Measurements from ENCODE around the gene KLK11. TPM values are rescaled to one million over a fixed set of nuclear protein-coding genes. Genes with fewer than 3 reads are reported as not detected.
A peak's percentile ranks its signal among the peaks of the same experiment; 100 is the strongest.

KLK11 gene
- total RNA-seq, 3 donors from 2014 or later, result 5.6 to 21.1 TPM; not detected in 1

DNA sequence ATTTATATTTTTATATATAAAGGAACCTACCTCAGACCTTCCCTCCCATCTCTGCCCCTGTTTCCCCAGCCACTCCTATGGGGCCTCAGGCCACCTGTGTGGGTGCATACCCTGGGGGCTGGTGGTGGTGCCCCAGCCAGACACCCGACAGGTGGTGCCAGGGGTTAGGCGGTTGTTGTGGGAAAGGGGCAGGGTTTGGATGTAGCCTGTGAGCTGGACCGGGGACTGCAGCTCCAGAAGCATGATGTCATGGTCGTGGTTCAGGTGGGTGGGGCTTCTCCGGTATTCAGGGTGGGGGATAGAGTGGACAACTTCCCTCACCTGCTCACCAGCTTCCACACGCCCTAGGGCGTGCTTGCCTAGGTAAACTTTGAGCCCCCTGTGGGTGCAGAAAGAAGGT is 33.3 kb upstream of the KLK11 start:
- TF ChIP-seq, protein P1, sequence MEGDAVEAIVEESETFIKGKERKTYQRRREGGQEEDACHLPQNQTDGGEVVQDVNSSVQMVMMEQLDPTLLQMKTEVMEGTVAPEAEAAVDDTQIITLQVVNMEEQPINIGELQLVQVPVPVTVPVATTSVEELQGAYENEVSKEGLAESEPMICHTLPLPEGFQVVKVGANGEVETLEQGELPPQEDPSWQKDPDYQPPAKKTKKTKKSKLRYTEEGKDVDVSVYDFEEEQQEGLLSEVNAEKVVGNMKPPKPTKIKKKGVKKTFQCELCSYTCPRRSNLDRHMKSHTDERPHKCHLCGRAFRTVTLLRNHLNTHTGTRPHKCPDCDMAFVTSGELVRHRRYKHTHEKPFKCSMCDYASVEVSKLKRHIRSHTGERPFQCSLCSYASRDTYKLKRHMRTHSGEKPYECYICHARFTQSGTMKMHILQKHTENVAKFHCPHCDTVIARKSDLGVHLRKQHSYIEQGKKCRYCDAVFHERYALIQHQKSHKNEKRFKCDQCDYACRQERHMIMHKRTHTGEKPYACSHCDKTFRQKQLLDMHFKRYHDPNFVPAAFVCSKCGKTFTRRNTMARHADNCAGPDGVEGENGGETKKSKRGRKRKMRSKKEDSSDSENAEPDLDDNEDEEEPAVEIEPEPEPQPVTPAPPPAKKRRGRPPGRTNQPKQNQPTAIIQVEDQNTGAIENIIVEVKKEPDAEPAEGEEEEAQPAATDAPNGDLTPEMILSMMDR (IDR thresholded peaks at IDR 0.05), result no peak
- TF ChIP-seq POLR2A (IDR thresholded peaks at IDR 0.05) (no peak), POLR2AphosphoS5 (IDR thresholded peaks at IDR 0.05) (no peak)
- Histone ChIP-seq H3K4me3 (no peak overlapping the region), H3K27me3 (no peaks in the 10 kb centered on the region), H3K36me3 (no peaks in the 10 kb centered on the region), H3K4me1 (no peaks in the 10 kb centered on the region), H3K9me3 (no peaks in the 10 kb centered on the region), H3K27ac (no peak overlapping the region)
- intact Hi-C loops (cut with DNase I; ENCODE audit: low total_unique reads), result no loop called here
- DNase-seq (ENCODE audit: low spot score in 2 of 2), result no peak

DNA sequence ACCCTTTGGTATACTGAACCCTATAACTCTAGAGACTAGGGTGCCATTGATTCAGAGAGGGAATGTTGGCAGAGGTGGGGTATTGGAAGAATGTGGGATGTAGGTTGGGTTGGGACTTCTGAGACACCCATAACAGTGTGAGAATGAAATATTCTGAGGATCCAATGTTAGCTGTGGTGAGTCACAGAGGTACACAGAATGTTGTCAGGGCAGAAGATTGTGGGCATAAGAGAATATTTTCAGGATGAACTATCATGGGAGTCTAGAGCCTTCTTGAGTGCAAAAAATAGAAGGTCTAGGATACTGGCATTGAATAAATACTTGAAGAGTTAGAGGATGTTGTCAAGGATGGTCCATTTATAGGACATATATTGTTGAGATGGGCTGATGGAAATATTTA is 29.4 kb upstream of the KLK11 start:
- H3K27me3 ChIP-seq, result no peaks in the 10 kb centered on the region
- intact Hi-C loops (cut with DNase I; ENCODE audit: low total_unique reads), result no loop called here
- H3K4me1 ChIP-seq, result no peaks in the 10 kb centered on the region
- H3K9me3 ChIP-seq, result no peaks in the 10 kb centered on the region
- no peak overlapping the region for H3K27ac ChIP-seq
- DNase-seq (ENCODE audit: low spot score in 2 of 2), result no peak
- TF ChIP-seq POLR2AphosphoS5 (IDR thresholded peaks at IDR 0.05) (no peak), POLR2A (IDR thresholded peaks at IDR 0.05) (no peak)
- TF ChIP-seq, protein P1 (IDR thresholded peaks at IDR 0.05), result no peak
- no peak overlapping the region for H3K4me3 ChIP-seq
- no peaks in the 10 kb centered on the region for H3K36me3 ChIP-seq

DNA sequence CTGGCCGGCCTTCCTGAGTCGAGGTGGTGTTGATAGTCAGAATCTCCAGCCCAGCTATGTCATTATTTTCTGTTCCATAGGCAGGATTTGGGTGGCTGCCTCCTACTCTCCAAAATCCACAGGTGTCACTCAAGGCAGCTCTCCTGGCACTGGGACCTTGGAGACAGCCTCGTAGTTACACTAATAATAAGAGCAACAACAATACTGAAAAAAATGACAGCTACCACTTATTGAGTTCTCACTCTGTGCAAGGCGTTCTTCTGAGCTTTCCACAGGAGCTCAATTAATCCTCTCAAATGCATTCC is 20.6 kb upstream of the KLK11 start:
- no peaks in the 10 kb centered on the region for H3K9me3 ChIP-seq
- no peaks in the 10 kb centered on the region for H3K4me1 ChIP-seq
- DNase-seq (ENCODE audit: low spot score in 2 of 2), result no peak
- intact Hi-C loops (cut with DNase I; ENCODE audit: low total_unique reads), result no loop called here
- no peaks in the 10 kb centered on the region for H3K36me3 ChIP-seq
- no peak for TF ChIP-seq POLR2AphosphoS5 (IDR thresholded peaks at IDR 0.05)
- TF ChIP-seq, protein P1 (IDR thresholded peaks at IDR 0.05), result no peak
- no peak for TF ChIP-seq POLR2A (IDR thresholded peaks at IDR 0.05)
- peak overlapping the region; percentile 54 to 65 for H3K27ac ChIP-seq
- no peaks in the 10 kb centered on the region for H3K27me3 ChIP-seq
- no peak overlapping the region for H3K4me3 ChIP-seq

DNA sequence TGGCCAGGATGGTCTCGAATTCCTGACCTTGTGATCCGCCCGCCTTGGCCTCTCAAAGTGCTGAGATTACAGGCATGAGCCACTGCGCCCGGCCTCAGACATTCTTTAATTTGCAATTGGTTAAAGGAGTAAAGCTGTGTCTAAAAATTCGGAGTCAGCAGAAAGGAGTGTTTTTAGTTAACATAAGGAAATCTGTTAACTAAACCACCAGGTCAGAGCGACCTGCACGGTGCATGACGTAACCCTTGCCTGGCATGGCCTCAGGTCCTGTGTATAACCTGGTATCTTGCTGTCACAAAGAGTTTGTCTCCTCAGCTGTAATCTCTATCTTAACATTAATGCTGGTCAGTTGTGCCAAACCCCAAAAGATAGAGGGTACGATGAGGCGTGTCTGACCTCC is 17.9 kb upstream of the KLK11 start:
- Histone ChIP-seq H3K36me3 (no peaks in the 10 kb centered on the region), H3K9me3 (no peaks in the 10 kb centered on the region), H3K27me3 (no peaks in the 10 kb centered on the region), H3K4me3 (no peak overlapping the region), H3K4me1 (no peaks in the 10 kb centered on the region), H3K27ac (peak overlapping the region in 1 of 2 donors; percentile 48)
- intact Hi-C loops (cut with DNase I; ENCODE audit: low total_unique reads), result no loop called here
- TF ChIP-seq POLR2AphosphoS5 (IDR thresholded peaks at IDR 0.05), result no peak
- TF ChIP-seq, protein P1 (IDR thresholded peaks at IDR 0.05), result no peak
- TF ChIP-seq POLR2A (IDR thresholded peaks at IDR 0.05), result no peak
- DNase-seq (ENCODE audit: low spot score in 2 of 2), result peak in 1 of 2 donors; percentile 48

DNA sequence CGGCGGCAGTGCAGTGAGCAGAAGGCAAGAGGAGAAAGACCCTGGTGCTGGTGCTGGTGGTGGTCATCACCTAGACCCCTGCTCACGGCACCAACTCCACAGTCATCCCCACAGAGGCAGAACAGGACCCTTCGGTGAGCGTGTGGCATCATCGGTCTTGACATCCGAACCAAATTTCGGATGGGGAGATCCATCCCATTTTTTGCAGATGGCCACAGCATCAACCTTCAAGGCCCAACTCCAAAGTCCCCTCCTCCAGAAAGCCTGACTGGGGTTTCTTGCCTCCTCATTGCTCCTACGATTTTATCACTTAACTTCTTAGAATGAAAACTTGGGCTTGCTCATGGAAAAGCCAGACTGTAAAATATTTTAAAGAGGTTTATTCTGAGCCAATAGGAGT is 17.1 kb upstream of the KLK11 start:
- Histone ChIP-seq H3K4me1 (no peaks in the 10 kb centered on the region), H3K27me3 (no peaks in the 10 kb centered on the region), H3K27ac (no peak overlapping the region), H3K4me3 (no peak overlapping the region), H3K9me3 (no peaks in the 10 kb centered on the region), H3K36me3 (no peaks in the 10 kb centered on the region)
- intact Hi-C loops (cut with DNase I; ENCODE audit: low total_unique reads), result no loop called here
- no peak for TF ChIP-seq POLR2A (IDR thresholded peaks at IDR 0.05)
- no peak for TF ChIP-seq POLR2AphosphoS5 (IDR thresholded peaks at IDR 0.05)
- TF ChIP-seq, protein P1 (IDR thresholded peaks at IDR 0.05), result no peak
- DNase-seq (ENCODE audit: low spot score in 2 of 2), result no peak
